Measurements from ENCODE around the gene TMCC3. TPM values are rescaled to one million over a fixed set of nuclear protein-coding genes. Genes with fewer than 3 reads are reported as not detected.

TMCC3 gene
- total RNA-seq, 1 experiment from 2014 or later, result 0.49 TPM

GRCh38 chr12:94544355-94544754 is 106.0 kb downstream of the TMCC3 start:
- H3K36me3 ChIP-seq (ENCODE audit: insufficient read depth, low read length, poor library complexity, severe bottlenecking), result no peaks in the 10 kb centered on the region
- H3K4me3 ChIP-seq (ENCODE audit: low read depth, low read length, poor library complexity, severe bottlenecking), result no peak overlapping the region
- no peaks in the 10 kb centered on the region for H3K27me3 ChIP-seq (replicated peaks; ENCODE audit: insufficient read depth, low read depth, low read length, poor library complexity)
- no peak for DNase-seq (ENCODE audit: low spot score)
- H3K4me1 ChIP-seq (ENCODE audit: insufficient read depth, low read length, poor library complexity, severe bottlenecking), result no peaks in the 10 kb centered on the region
- no peak overlapping the region for H3K27ac ChIP-seq (ENCODE audit: low read depth, low read length, poor library complexity, severe bottlenecking)
- H3K9me3 ChIP-seq (ENCODE audit: low read depth, low read length, poor library complexity, severe bottlenecking), result no peaks in the 10 kb centered on the region
- POLR2A ChIA-PET (ENCODE audit: low non-redundant PET), result no interaction called here
- BruUV-seq (replicated peaks), result no TSS peak
- intact Hi-C loops (cut with micrococcal nuclease; ENCODE audit: unreplicated experiment), result loop anchor here (10.0 kb wide), 3 partner anchors 220 to 990 kb away; no protein-coding TSS in a partner anchor
- TF ChIP-seq EZH2 (IDR thresholded peaks at IDR 0.05; ENCODE audit: borderline replicate concordance, low read depth, low read length, poor library complexity, severe bottlenecking) (no peak), CTCF (conservative IDR thresholded peaks at IDR 0.05; ENCODE audit: low read depth, low read length) (no peak)
- CTCF ChIA-PET, result no interaction called here

GRCh38 chr12:94538318-94538717 is 112.0 kb downstream of the TMCC3 start:
- Histone ChIP-seq H3K27ac (ENCODE audit: low read depth, low read length, poor library complexity, severe bottlenecking) (no peak overlapping the region), H3K36me3 (ENCODE audit: insufficient read depth, low read length, poor library complexity, severe bottlenecking) (no peaks in the 10 kb centered on the region), H3K4me3 (ENCODE audit: low read depth, low read length, poor library complexity, severe bottlenecking) (no peak overlapping the region), H3K27me3 (replicated peaks; ENCODE audit: insufficient read depth, low read depth, low read length, poor library complexity) (no peaks in the 10 kb centered on the region), H3K9me3 (ENCODE audit: low read depth, low read length, poor library complexity, severe bottlenecking) (no peaks in the 10 kb centered on the region), H3K4me1 (ENCODE audit: insufficient read depth, low read length, poor library complexity, severe bottlenecking) (no peaks in the 10 kb centered on the region)
- DNase-seq (ENCODE audit: low spot score), result no peak
- CTCF ChIA-PET, result no interaction called here
- TF ChIP-seq EZH2 (IDR thresholded peaks at IDR 0.05; ENCODE audit: borderline replicate concordance, low read depth, low read length, poor library complexity, severe bottlenecking), result no peak
- TF ChIP-seq CTCF (conservative IDR thresholded peaks at IDR 0.05; ENCODE audit: low read depth, low read length), result no peak
- BruUV-seq (replicated peaks), result no TSS peak
- intact Hi-C loops (cut with micrococcal nuclease; ENCODE audit: unreplicated experiment), result no loop called here
- POLR2A ChIA-PET (ENCODE audit: low non-redundant PET), result no interaction called here

GRCh38 chr12:94536040-94536965 is 114.1 kb downstream of the TMCC3 start:
- ChIA-PET CTCF (interaction anchor here (0.6 kb wide), 1 partner anchor 391 kb away, joined by 4 read pairs; no protein-coding TSS in a partner anchor), POLR2A (ENCODE audit: low non-redundant PET) (no interaction called here)
- H3K4me3 ChIP-seq (ENCODE audit: low read depth, low read length, poor library complexity, severe bottlenecking), result no peak overlapping the region
- intact Hi-C loops (cut with micrococcal nuclease; ENCODE audit: unreplicated experiment), result no loop called here
- H3K36me3 ChIP-seq (ENCODE audit: insufficient read depth, low read length, poor library complexity, severe bottlenecking), result no peaks in the 10 kb centered on the region
- H3K27me3 ChIP-seq (replicated peaks; ENCODE audit: insufficient read depth, low read depth, low read length, poor library complexity), result no peaks in the 10 kb centered on the region
- H3K9me3 ChIP-seq (ENCODE audit: low read depth, low read length, poor library complexity, severe bottlenecking), result no peaks in the 10 kb centered on the region
- no peak for DNase-seq (ENCODE audit: low spot score)
- no peak for TF ChIP-seq CTCF (conservative IDR thresholded peaks at IDR 0.05; ENCODE audit: low read depth, low read length)
- no peak for TF ChIP-seq EZH2 (IDR thresholded peaks at IDR 0.05; ENCODE audit: borderline replicate concordance, low read depth, low read length, poor library complexity, severe bottlenecking)
- no peaks in the 10 kb centered on the region for H3K4me1 ChIP-seq (ENCODE audit: insufficient read depth, low read length, poor library complexity, severe bottlenecking)
- no TSS peak for BruUV-seq (replicated peaks)
- no peak overlapping the region for H3K27ac ChIP-seq (ENCODE audit: low read depth, low read length, poor library complexity, severe bottlenecking)
